Fibroblast of the conjunctiva (primary cell): Measurements from ENCODE around the gene TOMM6.
A peak's percentile ranks its signal among the peaks of the same experiment; 100 is the strongest.
"Not testable (repeated sequence)": the region's sequence is repeated elsewhere in the genome, so short reads cannot be mapped to it uniquely, and the experiment has no call there.

Source experiments
- DNase-seq: peaks from one replicate; pipeline ENCODE4 v3.0.0-alpha.2; 2010; ENCODE audit warnings: low read depth

TOMM6 gene

GRCh38 chr6:41785254-41785653 lies 2.2 kb upstream of the TOMM6 start:
- no peak for DNase-seq

GRCh38 chr6:41785689-41786450 lies 1.6 kb upstream of the TOMM6 start:
- no peak for DNase-seq

- peak; percentile 38 for DNase-seq
Observed at GRCh38 chr6:41786451-41787218, 859 bp upstream of the TOMM6 start.

- no peak for DNase-seq
Observed at GRCh38 chr6:41789390-41789724, 1.9 kb downstream of the TOMM6 start.

GRCh38 chr6:41790045-41790444 lies 2.6 kb downstream of the TOMM6 start:
- no peak for DNase-seq

- no peak for DNase-seq
Observed at GRCh38 chr6:41791305-41791704, 3.8 kb downstream of the TOMM6 start.

GRCh38 chr6:41791984-41792383 lies 4.5 kb downstream of the TOMM6 start:
- DNase-seq = no peak

GRCh38 chr6:41796474-41796873 lies 9.0 kb downstream of the TOMM6 start:
- DNase-seq = no peak

- DNase-seq = no peak
Observed at GRCh38 chr6:41798901-41799558, 11.5 kb downstream of the TOMM6 start.

GRCh38 chr6:41799559-41799911 lies 12.0 kb downstream of the TOMM6 start:
- no peak for DNase-seq

GRCh38 chr6:41801380-41801779 lies 13.9 kb downstream of the TOMM6 start:
- peak; percentile 16 for DNase-seq

- DNase-seq = no peak
Observed at GRCh38 chr6:41805830-41806774, 18.6 kb downstream of the TOMM6 start.

GRCh38 chr6:41811095-41811494 lies 23.6 kb downstream of the TOMM6 start:
- no peak for DNase-seq

- DNase-seq = not testable (repeated sequence)
Observed at GRCh38 chr6:41811946-41812345, 24.5 kb downstream of the TOMM6 start.

- DNase-seq = no peak
Observed at GRCh38 chr6:41813469-41813868, 26.0 kb downstream of the TOMM6 start.

GRCh38 chr6:41813956-41814355 lies 26.5 kb downstream of the TOMM6 start:
- DNase-seq = no peak

- no peak for DNase-seq
Observed at GRCh38 chr6:41814629-41815028, 27.1 kb downstream of the TOMM6 start.

GRCh38 chr6:41815587-41815986 lies 28.1 kb downstream of the TOMM6 start:
- no peak for DNase-seq

- DNase-seq = no peak
Observed at GRCh38 chr6:41818271-41819054, 31.0 kb downstream of the TOMM6 start.

GRCh38 chr6:41821266-41821665 lies 33.8 kb downstream of the TOMM6 start:
- no peak for DNase-seq

- no peak for DNase-seq
Observed at GRCh38 chr6:41822021-41822420, 34.5 kb downstream of the TOMM6 start.
